H1 (cell line): ENCODE data around the gene WNT2. TPM values are rescaled to one million over a fixed set of nuclear protein-coding genes. Genes with fewer than 3 reads are reported as not detected.

ENCODE experiments used
- CTBP2 ChIP-seq: IDR thresholded peaks from 2 replicates; pipeline ENCODE4 v1.7.0; 2011; ENCODE audit warnings: borderline replicate concordance, mild to moderate bottlenecking, moderate library complexity, mixed read lengths, low read length; ENCODE audit not compliant: insufficient read depth, insufficient read length
- polyA plus RNA-seq, 7 experiments: library from polyadenylated mRNA; depleted of rRNA in 3 of 7; stranded (reverse) in 5 of 7; unstranded in 2 of 7; fragments of >200 nt in 5 of 7; fragments of 200-250 nt in 2 of 7; gene quantifications; 1 replicate in 5 of 7; 2 replicates in 1 of 7; 4 replicates in 1 of 7; pipeline versions ENCODE4 v1.2.1 to v1.2.3, GENCODE V29; 2011 to 2013; ENCODE audit warnings: missing spikeins in 2 of 7, mixed read lengths in 2 of 7
- total RNA-seq: library from RNA; stranded (reverse); fragmentation: NEBNext Ultra II Directional; extraction: Animal tissue kit (Norgen Biotek cat#: 25700); gene quantifications from 2 replicates; pipeline ENCODE4 v1.2.1, GENCODE V29; 2021

WNT2 gene
- total and polyA plus RNA-seq, 2 of the 8 experiments (the other 6 are each of a cell fraction or from before 2014, with no cell fraction given): not detected

DNA sequence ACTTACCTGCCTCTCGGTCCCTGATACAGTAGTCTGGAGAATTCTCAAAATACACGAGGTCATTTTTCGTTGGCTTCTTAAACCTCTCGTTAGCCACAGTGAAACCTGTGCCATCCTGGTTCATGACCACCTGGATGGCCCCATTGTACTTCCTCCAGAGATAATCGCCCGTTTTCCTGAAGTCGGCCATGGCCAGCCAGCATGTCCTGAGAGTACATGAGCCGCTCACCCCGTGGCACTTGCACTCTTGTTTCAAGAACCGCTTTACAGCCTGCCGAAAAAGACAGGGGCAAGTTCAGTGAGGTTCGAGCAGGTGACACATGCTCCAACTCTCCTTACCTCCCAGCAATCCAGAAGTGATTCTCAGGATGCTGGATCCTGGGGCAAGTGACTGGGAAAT is 25.3 kb downstream of the WNT2 start (continued):
- TF ChIP-seq CTBP2: no peak
